Caco-2 (cell line): ENCODE data around the gene LKAAEAR1. TPM values are rescaled to one million over a fixed set of nuclear protein-coding genes. Genes with fewer than 3 reads are reported as not detected.
"Not testable (repeated sequence)": the region's sequence is repeated elsewhere in the genome, so short reads cannot be mapped to it uniquely, and the experiment has no call there.

Source experiments
- BruUV-seq: library from RNA; stranded (reverse); fragments of 400-500 nt; replicated peaks from 2 replicates; lab custom pipeline; 2021; lab: Mats Ljungman, UMichigan
- CTCF ChIA-PET: fragments of 300-600 bp; sonication (Branson Sonifier 250); formaldehyde crosslinking; loops from one replicate; lab custom pipeline; 2022; ENCODE audit warnings: antibody characterized with exemption; lab: Charles Lee
- POLR2A ChIA-PET: fragments of 300-600 bp; sonication (Branson Sonifier 250); formaldehyde crosslinking; loops from one replicate; lab custom pipeline; 2022; ENCODE audit warnings: antibody characterized with exemption; lab: Charles Lee
- DNase-seq, 2 experiments: peaks; one replicate each; pipeline versions ENCODE4 v3.0.0 to v3.0.0-alpha.2; 2020 to 2022
- H3K27me3 ChIP-seq: replicated peaks from 2 replicates; pipeline ENCODE4 v1.6.0; 2011; ENCODE audit warnings: low read length; ENCODE audit not compliant: control insufficient read depth, insufficient read depth
- H3K36me3 ChIP-seq: 2 replicates; pipeline ENCODE4 v1.5.1; 2011; ENCODE audit warnings: low read length; ENCODE audit not compliant: control insufficient read depth, insufficient read depth
- H3K4me1 ChIP-seq: fragments of 250-450 bp; sonication (Bioruptor Pico); 2 replicates; pipeline ENCODE4 v1.5.1; 2020; ENCODE audit warnings: mild to moderate bottlenecking
- H3K4me3 ChIP-seq: 2 replicates; pipeline ENCODE4 v1.5.1; 2011; ENCODE audit warnings: low read depth, mild to moderate bottlenecking, control low read depth, low read length
- H3K9me3 ChIP-seq: fragments of 250-450 bp; sonication (Bioruptor Pico); 2 replicates; pipeline ENCODE4 v1.5.1; 2020; ENCODE audit warnings: mild to moderate bottlenecking, moderate library complexity
- H3K27ac Mint-ChIP-seq: one replicate; pipeline ENCODE4 v1.8.0; 2022; ENCODE audit warnings: mixed read lengths; ENCODE audit not compliant: unreplicated experiment
- H3K27me3 Mint-ChIP-seq: one replicate; pipeline ENCODE4 v1.8.0; 2022; ENCODE audit warnings: mixed read lengths; ENCODE audit not compliant: insufficient read depth, unreplicated experiment
- H3K36me3 Mint-ChIP-seq: one replicate; pipeline ENCODE4 v1.8.0; 2022; ENCODE audit warnings: mild to moderate bottlenecking, mixed read lengths; ENCODE audit not compliant: insufficient read depth, unreplicated experiment
- H3K4me1 Mint-ChIP-seq: one replicate; pipeline ENCODE4 v1.8.0; 2022; ENCODE audit warnings: low read depth, mixed read lengths; ENCODE audit not compliant: unreplicated experiment
- H3K4me3 Mint-ChIP-seq: one replicate; pipeline ENCODE4 v1.8.0; 2022; ENCODE audit warnings: mild to moderate bottlenecking, moderate library complexity, mixed read lengths; ENCODE audit not compliant: unreplicated experiment
- H3K9me3 Mint-ChIP-seq: one replicate; pipeline ENCODE4 v1.8.0; 2022; ENCODE audit warnings: mixed read lengths; ENCODE audit not compliant: unreplicated experiment
- intact Hi-C: fragments of 100-400 bp; cut with micrococcal nuclease; formaldehyde crosslinking; loops from one replicate; pipeline ENCODE4 v1.10.0; 2022; ENCODE audit not compliant: unreplicated experiment
- total RNA-seq: library from RNA; stranded (reverse); gene quantifications from 2 replicates; pipeline ENCODE4 v1.2.3, GENCODE V29; 2022
- TF ChIP-seq, protein P1 (sequence below), 2 experiments: fragments of 200-600 bp in 1 of 2; IDR thresholded peaks; 1 replicate in 1 of 2; 2 replicates in 1 of 2; pipeline versions ENCODE4 v1.5.1 to v1.8.0; 2011 to 2022; ENCODE audit warnings: antibody characterized with exemption in 1 of 2, control low read depth in 1 of 2, inconsistent platforms in 1 of 2, low read depth in 1 of 2, low read length in 1 of 2, mild to moderate bottlenecking in 1 of 2, moderate library complexity in 1 of 2; ENCODE audit not compliant: insufficient read depth in 1 of 2, severe bottlenecking in 1 of 2, unreplicated experiment in 1 of 2

The LKAAEAR1 gene
- total RNA-seq, 1 experiment from 2014 or later, result not detected

- H3K4me1 Mint-ChIP-seq, result no peaks in the 10 kb centered on the region
- Histone ChIP-seq H3K4me3 (no peak overlapping the region), H3K9me3 (peaks cover 9% of the 10 kb centered on the region), H3K27me3 (0 out of 2 replicates have a peak, but pooled peaks cover 1% of the 10 kb centered on the region), H3K4me1 (no peaks in the 10 kb centered on the region), H3K36me3 (no peaks in the 10 kb centered on the region)
- ChIA-PET POLR2A (no interaction called here), CTCF (no interaction called here)
- peak in 1 of 2 experiments; percentile 36 for DNase-seq
- H3K4me3 Mint-ChIP-seq, result no peak overlapping the region
- H3K36me3 Mint-ChIP-seq, result no peaks in the 10 kb centered on the region
- H3K27ac Mint-ChIP-seq, result no peak overlapping the region
- TF ChIP-seq, protein P1, sequence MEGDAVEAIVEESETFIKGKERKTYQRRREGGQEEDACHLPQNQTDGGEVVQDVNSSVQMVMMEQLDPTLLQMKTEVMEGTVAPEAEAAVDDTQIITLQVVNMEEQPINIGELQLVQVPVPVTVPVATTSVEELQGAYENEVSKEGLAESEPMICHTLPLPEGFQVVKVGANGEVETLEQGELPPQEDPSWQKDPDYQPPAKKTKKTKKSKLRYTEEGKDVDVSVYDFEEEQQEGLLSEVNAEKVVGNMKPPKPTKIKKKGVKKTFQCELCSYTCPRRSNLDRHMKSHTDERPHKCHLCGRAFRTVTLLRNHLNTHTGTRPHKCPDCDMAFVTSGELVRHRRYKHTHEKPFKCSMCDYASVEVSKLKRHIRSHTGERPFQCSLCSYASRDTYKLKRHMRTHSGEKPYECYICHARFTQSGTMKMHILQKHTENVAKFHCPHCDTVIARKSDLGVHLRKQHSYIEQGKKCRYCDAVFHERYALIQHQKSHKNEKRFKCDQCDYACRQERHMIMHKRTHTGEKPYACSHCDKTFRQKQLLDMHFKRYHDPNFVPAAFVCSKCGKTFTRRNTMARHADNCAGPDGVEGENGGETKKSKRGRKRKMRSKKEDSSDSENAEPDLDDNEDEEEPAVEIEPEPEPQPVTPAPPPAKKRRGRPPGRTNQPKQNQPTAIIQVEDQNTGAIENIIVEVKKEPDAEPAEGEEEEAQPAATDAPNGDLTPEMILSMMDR (IDR thresholded peaks at IDR 0.05; ENCODE audit: insufficient read depth in 1 of 2, low read depth in 1 of 2, low read length in 1 of 2, severe bottlenecking in 1 of 2, unreplicated experiment in 1 of 2), result no peak
- no peaks in the 10 kb centered on the region for H3K9me3 Mint-ChIP-seq
- intact Hi-C loops, result no loop called here
- H3K27me3 Mint-ChIP-seq, result peaks cover 8% of the 10 kb centered on the region
- no TSS peak for BruUV-seq
These were observed 46.1 kb upstream of the LKAAEAR1 start for GRCh38 chr20:64130271-64130670.

GRCh38 chr20:64129146-64129782 is 45.1 kb upstream of the LKAAEAR1 start:
- H3K4me3 Mint-ChIP-seq, result no peak overlapping the region
- H3K27ac Mint-ChIP-seq, result no peak overlapping the region
- no peaks in the 10 kb centered on the region for H3K4me1 Mint-ChIP-seq
- H3K27me3 Mint-ChIP-seq, result peaks cover 8% of the 10 kb centered on the region
- POLR2A ChIA-PET, result no interaction called here
- intact Hi-C loops, result no loop called here
- Histone ChIP-seq H3K27me3 (0 out of 2 replicates have a peak, but pooled peaks cover 1% of the 10 kb centered on the region), H3K9me3 (peaks cover 9% of the 10 kb centered on the region), H3K4me1 (no peaks in the 10 kb centered on the region), H3K4me3 (no peak overlapping the region), H3K36me3 (no peaks in the 10 kb centered on the region)
- no TSS peak for BruUV-seq
- no peaks in the 10 kb centered on the region for H3K9me3 Mint-ChIP-seq
- peak in 1 of 2 experiments; percentile 41 for DNase-seq
- TF ChIP-seq, protein P1 (IDR thresholded peaks at IDR 0.05; ENCODE audit: insufficient read depth in 1 of 2, low read depth in 1 of 2, low read length in 1 of 2, severe bottlenecking in 1 of 2, unreplicated experiment in 1 of 2), result no peak
- no peaks in the 10 kb centered on the region for H3K36me3 Mint-ChIP-seq
- CTCF ChIA-PET, result interaction anchor here (0.6 kb wide), 1 partner anchor 43 kb away, joined by 6 read pairs; no protein-coding TSS in a partner anchor

GRCh38 chr20:64123517-64123916 is 39.3 kb upstream of the LKAAEAR1 start:
- H3K27me3 ChIP-seq, H3K9me3 Mint-ChIP-seq, H3K4me1 Mint-ChIP-seq, H3K36me3 ChIP-seq, H3K4me3 ChIP-seq, BruUV-seq, H3K4me3 Mint-ChIP-seq, H3K9me3 ChIP-seq, POLR2A ChIA-PET, H3K27ac Mint-ChIP-seq, H3K36me3 Mint-ChIP-seq, CTCF ChIA-PET, H3K4me1 ChIP-seq: not testable (repeated sequence)
- intact Hi-C loops, result loop anchor here (5.0 kb wide), 1 partner anchor 99 kb away; no protein-coding TSS in a partner anchor
- peaks cover 17% of the 10 kb centered on the region for H3K27me3 Mint-ChIP-seq
- peak in 1 of 2 experiments; percentile 17 for DNase-seq

DNA sequence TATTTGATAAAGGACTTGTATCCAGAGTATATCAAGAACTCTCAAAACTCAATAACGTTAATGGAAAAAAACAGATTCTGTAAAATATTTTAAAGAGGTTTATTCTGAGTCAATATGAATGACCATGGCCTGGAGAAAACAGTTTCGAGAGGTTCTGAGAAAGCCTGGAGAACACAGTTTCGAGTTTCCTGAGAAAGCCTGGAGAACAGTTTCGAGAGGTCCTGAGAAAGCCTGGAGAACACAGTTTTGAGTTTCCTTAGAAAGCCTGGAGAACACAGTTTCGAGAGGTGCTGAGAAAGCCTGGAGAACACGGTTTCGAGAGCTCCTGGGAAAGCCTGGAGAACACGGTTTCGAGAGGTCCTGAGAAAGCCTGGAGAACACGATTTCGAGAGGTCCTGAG is 38.7 kb upstream of the LKAAEAR1 start:
- H3K27ac Mint-ChIP-seq, H3K4me3 ChIP-seq, H3K9me3 ChIP-seq, H3K4me1 ChIP-seq, H3K4me1 Mint-ChIP-seq, H3K36me3 ChIP-seq, H3K9me3 Mint-ChIP-seq, H3K36me3 Mint-ChIP-seq, POLR2A ChIA-PET, BruUV-seq, H3K4me3 Mint-ChIP-seq, H3K27me3 ChIP-seq: not testable (repeated sequence)
- CTCF ChIA-PET, result interaction anchor here (4.1 kb wide), 1 partner anchor 84 kb away, joined by 51 read pairs; no protein-coding TSS in a partner anchor
- peaks cover 14% of the 10 kb centered on the region for H3K27me3 Mint-ChIP-seq
- intact Hi-C loops, result loop anchor here (5.0 kb wide), 1 partner anchor 99 kb away; no protein-coding TSS in a partner anchor
- peak in 1 of 2 experiments; percentile 5 for DNase-seq
